Measurements from ENCODE around the gene AGAP9.
"Not testable (repeated sequence)": the region's sequence is repeated elsewhere in the genome, so short reads cannot be mapped to it uniquely, and the experiment has no call there.

GRCh38 chr10:47489630-47490029 lies 33.8 kb downstream of the AGAP9 start:
- TF ChIP-seq POLR2AphosphoS5 (IDR thresholded peaks at IDR 0.05; ENCODE audit: control insufficient read depth, insufficient read depth, low read depth, low read length); EZH2 (IDR thresholded peaks at IDR 0.05; ENCODE audit: borderline replicate concordance, low read depth, low read length): not testable (repeated sequence)
- TF ChIP-seq, protein P1, sequence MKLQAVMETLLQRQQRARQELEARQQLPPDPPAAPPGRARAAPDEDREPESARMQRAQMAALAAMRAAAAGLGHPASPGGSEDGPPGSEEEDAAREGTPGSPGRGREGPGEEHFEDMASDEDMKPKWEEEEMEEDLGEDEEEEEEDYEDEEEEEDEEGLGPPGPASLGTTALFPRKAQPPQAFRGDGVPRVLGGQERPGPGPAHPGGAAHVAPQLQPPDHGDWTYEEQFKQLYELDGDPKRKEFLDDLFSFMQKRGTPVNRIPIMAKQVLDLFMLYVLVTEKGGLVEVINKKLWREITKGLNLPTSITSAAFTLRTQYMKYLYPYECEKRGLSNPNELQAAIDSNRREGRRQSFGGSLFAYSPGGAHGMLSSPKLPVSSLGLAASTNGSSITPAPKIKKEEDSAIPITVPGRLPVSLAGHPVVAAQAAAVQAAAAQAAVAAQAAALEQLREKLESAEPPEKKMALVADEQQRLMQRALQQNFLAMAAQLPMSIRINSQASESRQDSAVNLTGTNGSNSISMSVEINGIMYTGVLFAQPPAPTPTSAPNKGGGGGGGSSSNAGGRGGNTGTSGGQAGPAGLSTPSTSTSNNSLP (IDR thresholded peaks at IDR 0.05; ENCODE audit: borderline replicate concordance, low read depth, low read length): not testable (repeated sequence)

Measured in K562 (cell line).